Fibroblast of skin of abdomen (primary cell): ENCODE results near the gene SDR42E2.
"Not testable (repeated sequence)": the region's sequence is repeated elsewhere in the genome, so short reads cannot be mapped to it uniquely, and the experiment has no call there.

ENCODE experiments used
- DNase-seq: peaks from one replicate; pipeline ENCODE4 v3.0.0-alpha.2; 2013

The SDR42E2 gene

GRCh38 chr16:22192261-22193062 is 30.2 kb downstream of the SDR42E2 start:
- DNase-seq = peak; percentile 90

DNA sequence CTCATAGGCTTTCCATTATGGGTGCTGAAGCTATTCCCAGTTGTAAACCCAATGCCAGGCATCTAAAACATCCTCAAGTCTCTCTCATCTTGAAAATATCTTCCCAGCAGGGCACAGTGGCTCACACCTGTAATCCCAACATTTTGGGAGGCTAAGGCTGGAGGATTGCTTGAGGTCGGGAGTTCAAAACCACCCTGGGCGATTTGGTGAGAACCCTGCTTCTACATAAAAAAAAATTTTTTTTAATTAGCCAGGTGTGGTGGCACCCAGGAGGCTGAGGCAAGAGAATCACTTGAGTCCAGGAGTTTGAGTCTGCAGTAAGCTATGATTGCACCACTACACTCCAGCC is 30.7 kb downstream of the SDR42E2 start:
- no peak for DNase-seq

GRCh38 chr16:22194707-22195444 is 32.6 kb downstream of the SDR42E2 start:
- DNase-seq = no peak

DNA sequence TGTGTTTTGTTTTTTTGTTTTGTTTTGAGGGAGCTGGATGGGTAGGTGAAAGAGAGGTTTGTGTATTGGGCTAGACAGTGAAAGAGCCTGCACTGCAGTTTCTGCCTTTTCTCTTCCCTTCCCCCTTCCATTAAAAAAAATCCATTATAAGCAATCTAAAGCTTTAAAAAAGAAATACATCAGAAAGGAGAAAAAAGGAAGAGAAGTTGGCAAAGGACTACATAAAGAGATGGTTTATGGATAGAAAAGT is 33.1 kb downstream of the SDR42E2 start:
- DNase-seq = no peak

- peak; percentile 88 for DNase-seq
Observed at GRCh38 chr16:22195695-22196558, 33.6 kb downstream of the SDR42E2 start.

- DNase-seq = not testable (repeated sequence)
Observed at GRCh38 chr16:22196559-22197168, 34.4 kb downstream of the SDR42E2 start.

GRCh38 chr16:22198547-22199293 is 36.4 kb downstream of the SDR42E2 start:
- no peak for DNase-seq

DNA sequence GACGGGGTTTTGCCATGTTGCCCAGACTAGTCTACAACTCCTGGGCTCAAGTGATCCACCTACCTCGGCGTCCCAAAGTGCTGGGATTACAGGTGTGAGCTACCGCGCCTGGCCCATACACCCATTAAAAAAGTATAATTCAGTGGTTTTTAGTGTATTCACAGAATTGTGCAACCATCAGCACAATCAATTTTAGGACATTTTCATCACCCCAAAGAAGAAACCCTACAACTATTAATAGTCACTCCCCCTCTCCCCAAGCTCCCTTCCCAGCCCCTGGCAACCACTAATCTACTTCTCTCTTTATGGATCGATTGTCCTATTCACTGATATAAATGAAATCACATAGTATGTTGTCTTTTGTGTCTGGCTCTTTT is 39.9 kb downstream of the SDR42E2 start:
- no peak for DNase-seq

DNA sequence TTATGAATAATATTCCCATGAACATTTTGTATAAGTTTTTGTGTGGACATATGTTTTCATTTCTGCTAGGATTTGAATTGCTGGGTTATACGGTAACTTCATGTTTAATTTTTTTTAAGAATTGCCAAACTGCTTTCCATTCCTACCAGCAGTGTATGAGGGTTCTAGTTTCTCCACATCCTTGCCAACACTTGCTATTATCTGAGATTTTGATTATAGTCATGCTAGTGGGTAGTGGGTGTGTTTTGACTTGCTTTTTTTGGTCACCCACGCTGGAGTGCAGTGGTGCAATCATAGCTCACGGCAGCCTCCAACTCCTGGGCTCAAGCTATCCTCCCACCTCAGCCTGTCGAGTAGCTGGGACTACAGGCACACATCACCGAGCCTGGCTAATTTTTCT is 40.8 kb downstream of the SDR42E2 start:
- DNase-seq = no peak

GRCh38 chr16:22204091-22204655 is 41.9 kb downstream of the SDR42E2 start:
- no peak for DNase-seq

GRCh38 chr16:22205577-22206012 is 43.3 kb downstream of the SDR42E2 start:
- DNase-seq = no peak

DNA sequence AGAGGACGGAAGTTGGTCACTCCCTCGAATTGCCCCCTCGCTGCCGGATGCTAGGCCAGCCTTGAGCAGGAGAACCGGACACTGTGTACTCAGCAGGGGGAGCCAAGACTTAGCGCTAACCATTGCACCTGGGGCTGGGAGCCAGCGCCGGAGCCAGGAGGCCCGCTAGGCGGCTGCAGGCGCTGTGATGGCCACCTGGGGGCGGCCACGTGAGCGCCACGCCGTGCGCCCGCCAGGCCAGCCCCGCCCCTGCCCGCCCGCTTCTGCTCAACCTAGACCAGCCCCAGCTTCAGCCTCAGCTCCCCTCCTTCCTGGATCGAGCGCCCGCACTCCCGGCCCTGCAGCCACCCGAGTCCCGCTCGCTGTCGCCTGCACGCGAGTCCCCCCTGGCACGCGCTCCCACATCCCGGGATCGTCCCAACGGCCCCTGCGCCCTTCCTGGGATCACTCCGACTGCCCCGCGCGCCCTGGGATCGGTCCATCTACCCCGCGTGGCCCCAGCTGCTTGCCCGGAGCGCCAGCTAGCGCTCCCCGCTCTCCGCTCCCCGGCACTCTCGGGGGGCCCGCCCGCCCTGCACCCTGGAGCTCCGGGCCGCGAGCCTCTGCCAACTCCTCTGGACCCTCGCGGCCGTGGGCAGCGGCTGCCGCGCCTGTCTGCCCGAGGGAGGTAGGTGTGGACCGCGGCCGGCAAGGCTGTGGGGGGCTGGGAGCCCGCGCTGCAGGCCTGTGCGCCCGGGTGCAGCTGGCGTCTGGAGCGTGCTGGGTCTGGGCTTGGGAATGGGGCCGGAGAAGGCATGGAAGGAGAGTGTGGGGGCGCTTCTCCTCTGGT is 43.9 kb downstream of the SDR42E2 start, which contains the start of gene EEF2K:
Gene EEF2K (plus strand): TSS at position 266 of the 829 bp plus-strand sequence. CDS start 19,452 bp downstream, outside the sequence.
- DNase-seq = peak; percentile 93

- peak; percentile 68 for DNase-seq
Observed at GRCh38 chr16:22206842-22207714, 44.8 kb downstream of the SDR42E2 start.

DNA sequence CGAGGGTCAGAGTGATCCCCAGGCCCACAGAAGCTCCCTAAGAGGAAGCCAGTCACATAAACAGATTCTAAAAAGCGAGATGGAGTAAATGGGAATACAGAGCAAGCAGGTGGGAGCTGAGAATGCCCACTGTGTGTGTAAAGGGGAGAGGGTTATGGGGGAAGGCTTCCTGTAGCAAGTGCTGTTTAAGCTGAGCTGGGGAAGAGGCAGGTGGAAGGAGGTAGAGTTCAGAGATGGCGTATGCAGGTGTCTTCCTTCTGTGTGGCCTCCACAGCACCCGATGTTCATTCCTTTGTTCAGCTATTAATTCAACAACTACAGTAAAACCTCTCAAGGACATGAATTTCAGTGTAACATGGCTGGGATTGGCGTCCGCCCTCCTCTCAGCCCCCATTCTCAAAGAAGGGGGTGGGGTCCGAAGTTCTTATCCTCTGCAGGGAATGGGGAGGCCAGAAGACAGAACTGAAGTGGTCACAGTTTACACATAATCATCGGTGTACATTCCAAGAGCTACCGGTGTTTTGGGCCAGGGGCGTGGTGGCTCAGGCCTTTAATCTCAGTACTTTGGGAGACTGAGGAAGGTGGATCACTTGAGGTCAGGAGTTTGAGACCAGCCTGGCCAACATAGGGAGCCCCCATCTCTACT is 45.5 kb downstream of the SDR42E2 start:
- no peak for DNase-seq

- no peak for DNase-seq
Observed at GRCh38 chr16:22210285-22210684, 48.0 kb downstream of the SDR42E2 start.

DNA sequence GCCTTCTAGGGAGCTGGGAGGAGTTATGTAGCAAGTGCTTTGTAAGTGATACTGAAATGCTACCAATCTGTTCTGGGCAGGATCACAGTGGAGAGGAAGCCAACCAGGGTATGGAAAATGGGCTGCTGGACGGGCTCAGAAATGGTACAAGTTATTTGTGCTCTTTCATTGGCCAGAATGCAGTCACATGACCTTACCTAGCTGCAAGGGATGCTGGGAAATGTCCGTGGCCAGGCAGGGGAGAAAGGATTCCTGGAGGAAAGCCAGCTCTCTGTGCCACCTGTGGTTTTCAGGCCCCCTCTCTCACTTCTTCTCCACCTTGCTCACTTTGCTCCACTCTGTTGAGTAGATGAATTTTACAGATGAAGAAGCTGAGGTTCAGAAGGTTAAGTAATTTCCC is 48.5 kb downstream of the SDR42E2 start:
- DNase-seq = no peak

DNA sequence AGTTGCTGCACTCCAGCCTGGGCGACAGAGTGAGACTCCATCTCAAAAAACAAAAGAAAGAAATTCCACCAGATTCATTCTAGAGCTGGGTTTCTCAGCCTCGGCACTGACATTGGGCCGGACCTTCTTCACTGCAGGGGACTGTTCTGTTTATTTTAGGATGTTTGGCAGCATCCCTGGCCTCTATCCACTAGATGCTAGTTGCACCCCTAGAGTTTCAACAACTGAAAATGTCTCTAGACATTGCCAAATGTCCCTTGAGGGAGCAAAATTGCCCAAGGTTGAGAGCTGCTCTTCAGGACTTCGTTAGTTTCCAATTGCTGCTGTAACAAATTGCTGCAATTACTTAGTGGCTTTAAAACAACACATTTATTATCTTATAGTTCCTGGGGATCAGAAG is 50.9 kb downstream of the SDR42E2 start:
- no peak for DNase-seq

DNA sequence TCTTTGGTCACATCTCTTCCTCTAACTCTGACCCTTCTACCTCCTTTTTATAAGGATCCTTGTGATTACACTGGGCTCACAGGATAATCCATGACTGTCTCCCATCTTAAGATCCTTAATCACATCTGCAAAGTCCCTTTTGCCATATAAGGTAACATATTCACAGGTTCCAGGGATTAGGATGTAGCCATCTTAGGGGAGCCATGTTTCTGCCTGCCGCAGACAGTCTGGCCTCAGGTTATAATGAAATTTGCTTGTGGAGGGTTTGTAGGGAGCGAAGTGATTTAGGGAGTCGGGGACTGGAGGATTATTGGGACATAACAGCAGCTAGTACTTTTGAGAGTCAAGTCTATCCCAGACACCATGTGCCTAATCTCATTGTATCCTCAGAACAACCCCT is 51.5 kb downstream of the SDR42E2 start:
- no peak for DNase-seq

GRCh38 chr16:22214402-22214801 is 52.1 kb downstream of the SDR42E2 start:
- DNase-seq = no peak
